Large intestine (tissue), 3 donors: ENCODE measurements around the gene GBP7. TPM values are rescaled to one million over a fixed set of nuclear protein-coding genes. Genes with fewer than 3 reads are reported as not detected.

Experiments used
- DNase-seq, 2 donors: peaks; one replicate each; pipeline versions ENCODE4 v3.0.0 to v3.0.0-alpha.2; 2013
- H3K27ac ChIP-seq: one replicate; pipeline ENCODE4 v1.5.1; 2013; ENCODE audit warnings: low read length
- H3K27me3 ChIP-seq: 2 replicates; pipeline ENCODE4 v1.6.1; 2013; ENCODE audit warnings: low read length; ENCODE audit not compliant: control insufficient read depth, insufficient read depth
- H3K36me3 ChIP-seq: 2 replicates; pipeline ENCODE4 v1.6.1; 2013; ENCODE audit warnings: low read length; ENCODE audit not compliant: control insufficient read depth, insufficient read depth
- H3K4me1 ChIP-seq: one replicate; pipeline ENCODE4 v1.6.1; 2013; ENCODE audit warnings: low read length; ENCODE audit not compliant: control insufficient read depth, insufficient read depth
- H3K4me3 ChIP-seq: one replicate; pipeline ENCODE4 v1.5.1; 2013; ENCODE audit warnings: low read length
- H3K9me3 ChIP-seq: one replicate; pipeline ENCODE4 v1.6.1; 2013; ENCODE audit warnings: mild to moderate bottlenecking, low read depth, low read length, moderate library complexity; ENCODE audit not compliant: control insufficient read depth
- WGBS: methylation state at CpG from one replicate; pipeline ENCODE4 v1.1.5; 2013; ENCODE audit warnings: low lambda C conversion rate; ENCODE audit not compliant: insufficient coverage; 5-methylcytosine and 5-hydroxymethylcytosine counted together
- polyA plus RNA-seq: library from polyadenylated mRNA; unstranded; fragments of 120-200 nt; gene quantifications from one replicate; pipeline ENCODE4 v1.2.1, GENCODE V29; 2013

GBP7 gene
- polyA plus RNA-seq, 1 donor: 0.10 TPM

DNA sequence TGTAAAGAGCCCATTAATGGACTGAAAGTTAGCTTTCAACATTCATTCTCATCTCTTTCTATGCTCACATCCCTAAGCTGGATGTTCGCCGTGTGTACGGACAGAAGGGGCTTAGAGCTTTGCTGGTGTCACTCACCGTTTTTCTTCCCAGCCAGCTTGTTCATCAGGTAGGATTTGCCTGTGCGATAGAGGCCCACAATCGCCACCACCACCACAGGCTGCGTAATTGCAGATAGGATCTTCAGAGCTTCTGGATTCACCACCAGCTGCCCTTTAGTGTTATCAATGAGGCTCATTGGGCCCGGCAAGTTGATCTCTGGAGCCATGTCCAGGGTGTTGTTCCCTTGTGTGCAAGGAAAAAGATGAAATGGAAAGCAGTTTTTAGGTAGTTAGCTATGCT lies 54.2 kb downstream of the GBP7 start:
- H3K27ac ChIP-seq: no peak overlapping the region
- no peaks in the 10 kb centered on the region for H3K27me3 ChIP-seq
- H3K9me3 ChIP-seq: no peaks in the 10 kb centered on the region
- WGBS: 100% methylated on average over 1 of the region's 8 CpGs
- peaks cover 35% of the 10 kb centered on the region for H3K36me3 ChIP-seq
- no peak for DNase-seq
- no peak overlapping the region for H3K4me3 ChIP-seq
- peaks cover 5% of the 10 kb centered on the region for H3K4me1 ChIP-seq

DNA sequence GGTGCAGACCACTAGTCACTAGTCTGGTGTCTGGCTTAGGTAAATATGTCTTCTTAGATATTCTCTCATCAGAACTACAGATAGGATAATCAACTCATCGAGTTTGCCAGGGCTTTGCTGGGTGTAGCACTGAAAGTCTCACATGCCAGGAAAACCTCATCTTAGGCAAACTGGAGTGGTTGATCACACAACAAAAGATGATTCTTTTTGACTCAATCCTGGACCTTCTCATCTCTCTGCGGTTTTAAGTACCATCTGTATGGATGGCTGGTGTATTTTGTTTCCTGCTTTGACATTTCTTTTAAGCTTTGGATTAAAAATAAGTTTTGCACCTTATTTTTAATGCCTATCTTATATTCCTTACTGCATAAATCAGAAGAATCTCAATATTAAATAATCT lies 61.1 kb downstream of the GBP7 start:
- Histone ChIP-seq H3K4me1 (no peaks in the 10 kb centered on the region), H3K27me3 (no peaks in the 10 kb centered on the region), H3K27ac (no peak overlapping the region), H3K36me3 (peaks cover 50% of the 10 kb centered on the region), H3K4me3 (no peak overlapping the region), H3K9me3 (no peaks in the 10 kb centered on the region)
- no CpG with 5 or more reads among the region's 2 CpGs for WGBS
- DNase-seq: no peak

GRCh38 chr1:89112871-89113613 lies 62.8 kb downstream of the GBP7 start:
- Histone ChIP-seq H3K4me3 (no peak overlapping the region), H3K9me3 (no peaks in the 10 kb centered on the region), H3K36me3 (peaks cover 48% of the 10 kb centered on the region), H3K27ac (no peak overlapping the region), H3K4me1 (no peaks in the 10 kb centered on the region), H3K27me3 (no peaks in the 10 kb centered on the region)
- no peak for DNase-seq
- 100% methylated on average over 2 of the region's 5 CpGs for WGBS

DNA sequence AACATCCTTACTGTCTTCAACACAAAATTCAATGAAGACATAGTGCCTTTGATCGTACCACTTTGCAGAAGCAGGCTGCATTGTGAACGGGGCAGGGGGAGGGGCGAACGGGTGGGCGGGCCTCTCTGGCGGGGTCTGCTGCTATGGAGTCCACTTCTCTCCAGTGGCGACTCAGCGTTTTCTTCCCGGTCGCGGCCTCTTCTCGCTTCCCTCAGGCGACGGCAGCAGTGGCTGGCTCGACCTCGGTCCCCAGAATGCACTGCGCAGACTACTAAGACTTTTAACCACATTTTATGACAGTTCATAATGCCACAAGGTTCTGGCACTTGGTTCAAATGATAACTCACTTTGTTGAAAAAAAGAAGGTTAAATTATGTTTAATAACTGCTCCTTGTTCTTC lies 71.1 kb downstream of the GBP7 start:
- WGBS: no CpG with 5 or more reads among the region's 17 CpGs
- no peak for DNase-seq
- Histone ChIP-seq H3K9me3 (no peaks in the 10 kb centered on the region), H3K36me3 (peaks cover 25% of the 10 kb centered on the region), H3K27me3 (no peaks in the 10 kb centered on the region), H3K27ac (no peak overlapping the region), H3K4me1 (no peaks in the 10 kb centered on the region), H3K4me3 (no peak overlapping the region)

GRCh38 chr1:89104147-89104546 lies 71.7 kb downstream of the GBP7 start:
- H3K27ac ChIP-seq: no peak overlapping the region
- DNase-seq: no peak
- H3K4me3 ChIP-seq: no peak overlapping the region
- H3K36me3 ChIP-seq: peaks cover 21% of the 10 kb centered on the region
- H3K4me1 ChIP-seq: no peaks in the 10 kb centered on the region
- no peaks in the 10 kb centered on the region for H3K27me3 ChIP-seq
- H3K9me3 ChIP-seq: no peaks in the 10 kb centered on the region
- 75% methylated on average over 2 of the region's 2 CpGs for WGBS

DNA sequence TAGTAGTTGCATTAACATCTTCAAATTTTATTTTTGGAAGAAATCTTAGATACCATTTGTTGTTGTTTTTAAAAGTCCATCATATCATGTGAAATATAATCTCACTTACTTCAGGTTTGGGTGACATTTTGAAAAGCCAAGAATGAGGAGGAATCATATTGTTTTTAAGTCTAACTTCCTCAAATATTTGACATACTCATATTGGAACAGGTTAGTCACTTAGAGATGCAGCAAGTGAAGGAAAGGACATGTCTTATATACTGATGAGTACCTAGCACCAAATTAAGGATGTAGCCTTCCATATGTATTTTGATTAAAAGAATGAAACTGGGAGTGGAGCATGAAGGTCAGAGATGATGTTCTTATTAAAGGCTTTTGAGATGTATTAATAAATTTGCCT lies 73.8 kb downstream of the GBP7 start:
- Histone ChIP-seq H3K27ac (no peak overlapping the region), H3K9me3 (no peaks in the 10 kb centered on the region), H3K27me3 (no peaks in the 10 kb centered on the region), H3K36me3 (peaks cover 16% of the 10 kb centered on the region), H3K4me3 (no peak overlapping the region), H3K4me1 (no peaks in the 10 kb centered on the region)
- DNase-seq: no peak

- Histone ChIP-seq H3K36me3 (peaks cover 6% of the 10 kb centered on the region), H3K4me1 (no peaks in the 10 kb centered on the region), H3K27me3 (no peaks in the 10 kb centered on the region), H3K27ac (no peak overlapping the region), H3K9me3 (no peaks in the 10 kb centered on the region), H3K4me3 (no peak overlapping the region)
- WGBS: no CpG with 5 or more reads among the region's 3 CpGs
- no peak for DNase-seq
Measured at GRCh38 chr1:89100412-89100811, 75.4 kb downstream of the GBP7 start.

DNA sequence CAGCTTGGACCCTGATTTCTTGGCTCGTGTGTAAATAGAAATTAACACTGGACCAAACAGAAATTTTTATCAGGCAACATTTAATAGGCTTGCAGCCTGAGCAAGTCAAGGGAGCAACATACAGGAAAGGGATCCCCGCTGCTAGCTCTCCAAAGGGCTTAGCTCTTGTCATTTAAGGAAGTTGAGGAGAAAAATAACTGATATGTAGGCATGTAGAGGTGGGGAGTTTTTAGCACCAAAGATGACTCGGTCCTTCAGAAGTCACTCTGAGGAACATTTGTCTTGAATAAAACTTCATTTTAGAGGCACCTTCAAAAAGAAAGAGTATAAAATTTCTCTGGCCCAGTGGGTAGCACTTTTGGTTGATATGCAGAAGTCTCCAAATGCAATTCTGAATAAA lies 76.9 kb downstream of the GBP7 start:
- DNase-seq: no peak
- no peaks in the 10 kb centered on the region for H3K9me3 ChIP-seq
- no peak overlapping the region for H3K27ac ChIP-seq
- no peaks in the 10 kb centered on the region for H3K27me3 ChIP-seq
- H3K4me3 ChIP-seq: no peak overlapping the region
- H3K36me3 ChIP-seq: no peaks in the 10 kb centered on the region
- no peaks in the 10 kb centered on the region for H3K4me1 ChIP-seq
- WGBS: 100% methylated on average over 1 of the region's 3 CpGs

GRCh38 chr1:89095737-89096136 lies 80.1 kb downstream of the GBP7 start:
- no peak for DNase-seq
- no peaks in the 10 kb centered on the region for H3K27me3 ChIP-seq
- no peaks in the 10 kb centered on the region for H3K4me1 ChIP-seq
- H3K27ac ChIP-seq: no peak overlapping the region
- no peaks in the 10 kb centered on the region for H3K36me3 ChIP-seq
- no peak overlapping the region for H3K4me3 ChIP-seq
- 80% methylated on average over 1 of the region's 2 CpGs for WGBS
- H3K9me3 ChIP-seq: no peaks in the 10 kb centered on the region

- DNase-seq: no peak
- H3K9me3 ChIP-seq: no peaks in the 10 kb centered on the region
- H3K27ac ChIP-seq: no peak overlapping the region
- H3K4me3 ChIP-seq: no peak overlapping the region
- H3K36me3 ChIP-seq: no peaks in the 10 kb centered on the region
- no peaks in the 10 kb centered on the region for H3K27me3 ChIP-seq
- no peaks in the 10 kb centered on the region for H3K4me1 ChIP-seq
- WGBS: 100% methylated on average over 1 of the region's 1 CpG
Measured at GRCh38 chr1:89089962-89090361, 85.8 kb downstream of the GBP7 start.

DNA sequence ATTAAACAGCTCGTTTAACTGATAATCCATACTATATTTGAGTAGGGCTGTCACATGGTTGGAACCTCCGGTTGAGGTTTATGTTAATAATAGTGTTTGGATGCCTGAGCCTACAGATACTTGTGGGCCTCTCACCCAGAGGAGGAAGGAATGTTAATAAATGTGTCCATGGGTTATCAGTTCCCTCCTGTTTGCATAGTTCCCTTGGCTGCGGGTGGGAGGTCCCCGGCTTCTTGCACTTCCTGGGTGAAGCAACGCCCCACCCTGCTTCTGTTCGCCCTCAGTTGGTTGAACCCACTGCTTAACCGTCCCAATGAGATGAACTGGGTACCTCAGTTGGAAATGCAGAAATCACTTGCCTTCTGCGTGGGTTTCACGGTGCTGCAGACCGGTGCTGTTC lies 87.2 kb downstream of the GBP7 start:
- H3K27ac ChIP-seq: no peak overlapping the region
- no peak overlapping the region for H3K4me3 ChIP-seq
- no peaks in the 10 kb centered on the region for H3K9me3 ChIP-seq
- H3K4me1 ChIP-seq: no peaks in the 10 kb centered on the region
- peak; percentile 16 to 51 for DNase-seq
- H3K36me3 ChIP-seq: no peaks in the 10 kb centered on the region
- WGBS: no CpG with 5 or more reads among the region's 10 CpGs
- H3K27me3 ChIP-seq: no peaks in the 10 kb centered on the region
